ENCODE data around the gene MACROD2.

MACROD2 gene

DNA sequence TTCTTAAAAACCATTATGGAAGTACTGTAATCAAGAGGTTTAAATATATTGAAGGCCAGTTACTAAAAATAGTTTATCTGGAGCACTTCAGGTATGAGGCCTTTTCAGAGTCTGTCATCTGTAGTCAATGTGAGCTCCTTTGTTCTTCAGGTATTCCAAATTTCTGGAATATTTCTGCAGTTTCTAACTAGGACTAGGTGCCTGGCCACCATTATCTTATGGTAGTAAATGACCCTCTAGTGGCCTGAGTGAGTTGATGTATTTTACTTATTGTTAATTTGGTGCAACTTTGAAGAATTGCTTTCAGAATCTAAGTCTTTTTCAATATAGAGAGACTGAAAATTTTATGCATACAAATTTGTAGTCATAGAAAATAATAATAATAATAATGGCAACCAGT is 437.3 kb downstream of the MACROD2 start:
- in situ Hi-C loops (cut with HindIII; ENCODE audit: low sequenced_read_pairs) = no loop called here
- TF ChIP-seq, protein P1, sequence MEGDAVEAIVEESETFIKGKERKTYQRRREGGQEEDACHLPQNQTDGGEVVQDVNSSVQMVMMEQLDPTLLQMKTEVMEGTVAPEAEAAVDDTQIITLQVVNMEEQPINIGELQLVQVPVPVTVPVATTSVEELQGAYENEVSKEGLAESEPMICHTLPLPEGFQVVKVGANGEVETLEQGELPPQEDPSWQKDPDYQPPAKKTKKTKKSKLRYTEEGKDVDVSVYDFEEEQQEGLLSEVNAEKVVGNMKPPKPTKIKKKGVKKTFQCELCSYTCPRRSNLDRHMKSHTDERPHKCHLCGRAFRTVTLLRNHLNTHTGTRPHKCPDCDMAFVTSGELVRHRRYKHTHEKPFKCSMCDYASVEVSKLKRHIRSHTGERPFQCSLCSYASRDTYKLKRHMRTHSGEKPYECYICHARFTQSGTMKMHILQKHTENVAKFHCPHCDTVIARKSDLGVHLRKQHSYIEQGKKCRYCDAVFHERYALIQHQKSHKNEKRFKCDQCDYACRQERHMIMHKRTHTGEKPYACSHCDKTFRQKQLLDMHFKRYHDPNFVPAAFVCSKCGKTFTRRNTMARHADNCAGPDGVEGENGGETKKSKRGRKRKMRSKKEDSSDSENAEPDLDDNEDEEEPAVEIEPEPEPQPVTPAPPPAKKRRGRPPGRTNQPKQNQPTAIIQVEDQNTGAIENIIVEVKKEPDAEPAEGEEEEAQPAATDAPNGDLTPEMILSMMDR (IDR thresholded peaks at IDR 0.05; ENCODE audit: low read depth, low read length, missing control alignments) = no peak
- no peak for DNase-seq (ENCODE audit: low read depth)
- no peak overlapping the region for H3K4me3 ChIP-seq (ENCODE audit: low read depth, low read length)

DNA sequence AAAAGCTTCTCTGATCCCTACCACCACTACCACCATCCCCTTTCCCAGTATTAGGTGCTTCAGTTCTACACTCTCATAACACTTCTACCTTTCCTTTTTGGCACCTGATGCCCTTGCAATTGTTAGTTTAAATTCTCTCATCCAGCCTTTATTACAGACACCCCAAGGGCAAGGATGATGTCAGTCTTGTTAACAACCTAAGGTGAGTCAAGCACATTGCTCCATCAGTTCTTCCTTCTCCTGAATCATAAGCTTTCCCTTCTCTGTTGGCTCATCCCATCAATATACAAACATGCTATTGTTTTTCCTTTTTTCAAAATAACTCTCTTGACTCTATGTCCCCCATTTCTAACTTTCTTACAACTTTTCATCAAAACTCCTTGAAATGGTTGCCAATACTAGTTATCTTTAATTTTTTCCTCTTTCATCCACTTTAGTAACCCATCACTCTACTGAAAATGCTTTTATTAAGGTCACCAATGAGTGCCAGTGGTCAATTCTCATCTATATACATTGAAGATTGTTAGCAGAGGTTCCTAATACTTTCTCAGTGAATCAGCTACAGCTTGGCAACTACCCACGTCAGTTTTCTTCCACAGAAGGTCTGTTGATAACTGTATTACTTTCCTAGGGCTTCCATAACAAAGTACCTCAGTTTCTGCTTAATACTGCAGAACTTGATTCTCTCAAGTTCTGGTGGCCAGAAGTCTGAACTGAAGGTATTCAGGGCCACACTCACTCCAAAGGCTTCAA is 439.2 kb downstream of the MACROD2 start:
- no peak overlapping the region for H3K4me3 ChIP-seq (ENCODE audit: low read depth, low read length)
- no peak for DNase-seq (ENCODE audit: low read depth)
- TF ChIP-seq, protein P1 (IDR thresholded peaks at IDR 0.05; ENCODE audit: low read depth, low read length, missing control alignments) = no peak
- in situ Hi-C loops (cut with HindIII; ENCODE audit: low sequenced_read_pairs) = no loop called here

DNA sequence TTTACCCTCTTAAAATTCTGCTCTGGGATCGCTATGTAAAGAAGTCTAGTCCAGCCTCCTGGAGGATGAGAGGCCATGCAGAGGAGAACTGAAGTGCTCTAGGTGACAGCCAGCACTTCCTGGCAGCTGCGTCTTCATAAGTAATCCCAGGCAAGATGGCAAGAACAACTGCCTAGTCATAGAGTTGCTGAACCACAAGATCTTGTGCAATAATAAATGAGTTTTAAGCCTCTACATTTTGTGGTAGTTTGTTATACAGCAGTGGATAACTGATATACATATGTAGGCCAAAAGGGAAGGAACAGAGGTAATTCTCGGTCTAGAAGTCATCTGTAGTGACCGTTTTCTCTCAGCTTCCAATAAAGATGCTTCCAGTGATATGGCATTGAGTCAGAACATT is 445.9 kb downstream of the MACROD2 start:
- TF ChIP-seq, protein P1 (IDR thresholded peaks at IDR 0.05; ENCODE audit: low read depth, low read length, missing control alignments) = no peak
- H3K4me3 ChIP-seq (ENCODE audit: low read depth, low read length) = no peak overlapping the region
- no peak for DNase-seq (ENCODE audit: low read depth)
- in situ Hi-C loops (cut with HindIII; ENCODE audit: low sequenced_read_pairs) = no loop called here

DNA sequence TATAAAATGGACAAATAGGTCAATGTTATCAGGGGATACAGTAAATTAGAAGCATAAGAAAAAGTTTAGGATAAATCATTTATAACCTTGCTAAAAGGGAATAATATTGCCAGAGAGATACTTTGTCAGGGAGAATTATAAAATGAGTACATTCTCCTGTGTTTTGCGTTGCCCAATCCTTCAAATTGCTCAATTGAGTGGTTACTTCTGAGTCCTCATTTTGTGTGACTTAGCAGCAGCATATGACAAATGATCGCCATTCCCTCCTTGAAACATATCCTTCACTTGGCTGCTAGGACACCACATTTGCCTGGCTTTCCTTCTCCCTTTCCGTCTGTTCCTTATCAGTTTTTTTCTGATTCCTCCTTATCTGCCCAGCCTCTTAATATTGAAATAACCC is 448.8 kb downstream of the MACROD2 start:
- no peak overlapping the region for H3K4me3 ChIP-seq (ENCODE audit: low read depth, low read length)
- TF ChIP-seq, protein P1 (IDR thresholded peaks at IDR 0.05; ENCODE audit: low read depth, low read length, missing control alignments) = no peak
- in situ Hi-C loops (cut with HindIII; ENCODE audit: low sequenced_read_pairs) = no loop called here
- no peak for DNase-seq (ENCODE audit: low read depth)

DNA sequence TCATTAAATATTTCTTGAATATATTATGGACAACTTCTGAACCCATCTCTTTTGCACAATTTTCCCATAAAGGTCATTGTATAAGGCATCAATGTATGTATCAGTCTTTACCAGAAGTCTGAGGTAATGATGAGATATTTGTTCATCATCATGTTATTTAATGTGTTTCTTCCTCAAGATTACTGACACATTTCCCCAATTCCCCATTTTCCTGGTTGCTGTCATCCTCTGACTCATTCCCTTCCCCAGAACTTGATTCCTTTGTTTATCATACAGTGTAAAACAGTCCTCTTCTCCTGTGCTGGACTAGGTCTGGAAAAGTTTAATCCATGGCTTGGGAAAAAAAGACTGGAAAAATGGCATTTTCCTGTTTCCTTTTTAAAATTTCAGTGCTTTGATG is 450.0 kb downstream of the MACROD2 start:
- no peak overlapping the region for H3K4me3 ChIP-seq (ENCODE audit: low read depth, low read length)
- in situ Hi-C loops (cut with HindIII; ENCODE audit: low sequenced_read_pairs) = no loop called here
- TF ChIP-seq, protein P1 (IDR thresholded peaks at IDR 0.05; ENCODE audit: low read depth, low read length, missing control alignments) = no peak
- DNase-seq (ENCODE audit: low read depth) = no peak

DNA sequence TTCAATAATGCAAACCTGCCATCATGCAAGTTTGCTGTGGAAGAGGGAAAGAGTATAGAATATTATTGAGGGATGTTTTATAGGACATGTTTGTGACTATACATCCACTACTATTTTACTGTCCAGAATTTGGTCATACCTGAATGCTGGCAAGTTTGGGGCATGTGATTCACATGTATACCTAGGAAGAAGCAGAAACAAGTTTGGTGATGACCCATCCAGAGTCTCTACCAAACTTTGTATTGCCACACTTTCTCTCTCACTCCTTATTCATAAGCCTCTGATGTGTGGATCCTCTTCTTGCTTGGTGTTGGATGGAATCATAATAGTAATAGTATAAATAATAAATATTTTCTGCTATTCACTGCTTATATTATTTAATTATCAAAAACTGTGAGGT is 450.6 kb downstream of the MACROD2 start:
- H3K4me3 ChIP-seq (ENCODE audit: low read depth, low read length) = no peak overlapping the region
- DNase-seq (ENCODE audit: low read depth) = no peak
- TF ChIP-seq, protein P1 (IDR thresholded peaks at IDR 0.05; ENCODE audit: low read depth, low read length, missing control alignments) = no peak
- in situ Hi-C loops (cut with HindIII; ENCODE audit: low sequenced_read_pairs) = no loop called here

Data from astrocyte of the cerebellum (primary cell).